Epithelial cell of proximal tubule (primary cell): ENCODE measurements around the gene HES4. TPM values are rescaled to one million over a fixed set of nuclear protein-coding genes. Genes with fewer than 3 reads are reported as not detected.

Experiments
- DNase-seq: peaks from one replicate; pipeline ENCODE4 v3.0.0-alpha.2; 2011; ENCODE audit warnings: low read depth
- H3K4me3 ChIP-seq: 2 replicates; pipeline ENCODE4 v1.5.1; 2011; ENCODE audit warnings: low read depth, mild to moderate bottlenecking, low read length
- CTCF ChIP-seq: conservative IDR thresholded peaks from 2 replicates; pipeline ENCODE4 v1.5.1; 2012; ENCODE audit warnings: low read depth, mild to moderate bottlenecking, low read length
- total RNA-seq: library from RNA; depleted of rRNA; stranded (reverse); fragments of >200 nt; gene quantifications from 2 replicates; pipeline ENCODE4 v1.2.3, GENCODE V29; 2015

The HES4 gene
- total RNA-seq, 1 donor from 2014 or later = 193 TPM

DNA sequence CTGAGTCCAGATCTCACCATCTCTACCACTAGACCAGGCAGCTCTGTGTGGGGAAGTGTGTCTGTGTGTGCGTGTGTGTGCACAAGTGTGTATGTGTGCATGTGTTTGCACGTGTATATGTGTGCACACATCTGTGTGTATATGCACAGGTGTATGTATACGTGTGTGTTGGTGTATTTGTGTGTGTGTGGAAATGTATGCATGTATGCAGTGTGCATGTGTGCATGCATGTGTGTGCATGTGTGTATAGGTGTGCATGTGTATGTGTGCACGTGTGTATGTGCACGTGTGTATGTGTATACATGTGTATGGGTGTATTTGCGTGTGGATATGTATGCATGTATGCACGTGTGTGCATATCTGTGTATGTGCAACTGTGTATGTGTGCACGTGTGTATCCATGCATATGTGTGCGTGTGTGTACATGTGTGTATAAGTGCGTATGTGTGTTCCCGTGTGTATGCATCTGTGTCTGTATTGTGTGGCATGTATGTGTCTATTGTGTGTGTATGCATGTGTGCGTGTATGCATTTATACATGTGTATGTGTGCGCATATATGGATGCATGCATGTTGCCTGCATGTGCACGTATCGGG, 30.5 kb downstream of the HES4 start:
- no peak overlapping the region for H3K4me3 ChIP-seq
- DNase-seq = no peak
- no peak for TF ChIP-seq CTCF

DNA sequence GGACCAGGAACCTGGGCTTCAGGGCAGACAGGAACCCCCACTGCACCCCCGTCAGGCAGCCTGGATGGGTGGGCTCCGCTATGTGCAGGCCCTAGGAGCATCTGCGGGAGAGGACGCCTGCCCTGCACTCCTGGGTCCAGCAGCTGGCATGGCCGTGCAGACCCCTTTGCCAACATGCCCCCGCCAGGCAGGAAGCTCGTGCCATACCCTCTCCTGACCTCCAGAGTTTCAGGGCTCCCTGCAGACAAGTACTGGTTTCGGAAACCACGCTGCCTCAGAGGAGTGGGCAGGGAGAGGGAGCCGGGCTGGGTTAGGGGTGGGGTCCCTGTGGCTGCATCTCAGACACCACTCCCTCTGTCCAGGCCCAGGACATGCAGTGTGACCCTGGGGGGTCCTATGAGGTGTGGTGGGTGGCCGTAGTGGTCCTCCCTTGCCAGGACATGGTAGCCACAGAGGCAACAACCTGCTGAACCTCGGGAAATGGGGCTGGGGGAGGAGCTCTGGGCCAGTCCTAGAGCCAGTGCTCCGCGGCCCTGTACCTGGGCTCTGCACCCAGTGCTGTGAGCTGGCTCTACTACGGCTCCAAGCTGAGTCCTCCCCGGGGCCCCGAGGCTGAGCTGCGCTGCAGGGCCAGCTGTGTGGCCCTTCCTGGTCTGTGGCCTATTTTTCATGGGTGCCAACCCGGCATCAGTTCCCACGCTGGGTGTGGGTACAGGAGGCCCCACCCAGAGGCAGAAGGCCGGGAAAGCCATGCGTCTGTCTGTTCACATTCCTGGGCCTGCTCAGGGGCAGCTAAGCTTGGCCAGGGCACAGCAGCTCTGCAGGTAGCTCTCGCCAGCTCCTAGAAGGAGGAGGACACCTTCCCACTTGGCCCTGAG, 32.2 kb downstream of the HES4 start:
- DNase-seq = no peak

DNA sequence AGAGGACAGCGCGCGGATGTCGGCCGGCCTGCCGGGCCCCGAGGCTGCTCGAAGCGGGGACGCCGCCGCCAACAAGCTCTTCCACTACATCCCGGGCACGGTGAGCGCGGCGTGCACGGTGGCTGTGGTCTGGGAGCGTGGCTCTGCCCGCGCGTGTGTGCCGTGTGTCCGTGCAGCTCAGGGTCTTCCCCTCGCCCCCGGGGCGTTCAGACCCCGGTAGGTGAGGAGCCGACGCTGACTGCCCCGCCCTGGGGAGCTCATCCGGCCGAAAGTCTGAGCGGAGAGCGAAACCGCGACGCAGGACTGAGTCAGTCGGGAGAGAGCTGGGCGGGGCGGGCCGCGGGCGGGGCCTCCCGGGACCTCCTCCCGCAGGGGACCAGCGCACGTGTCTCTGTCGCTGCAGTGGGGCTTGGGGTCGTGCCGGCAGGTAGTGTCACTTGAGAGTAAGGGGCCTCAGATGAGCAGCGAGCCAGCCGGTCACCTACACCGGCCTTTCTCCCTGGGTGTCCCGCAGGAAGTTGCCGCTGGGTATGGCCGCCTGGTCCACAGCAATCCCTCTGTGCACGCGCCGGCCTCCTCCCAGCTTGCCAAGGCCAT, 33.1 kb downstream of the HES4 start:
- DNase-seq = no peak
- TF ChIP-seq CTCF = no peak
- peak overlapping the region; percentile 58 for H3K4me3 ChIP-seq

More for the DNA sequence above, 32.2 kb downstream of the HES4 start:
- no peak for TF ChIP-seq CTCF
- no peak overlapping the region for H3K4me3 ChIP-seq

- DNase-seq = no peak
- TF ChIP-seq CTCF = no peak
- peak within 1 kb of the TSS; percentile 58 for H3K4me3 ChIP-seq
Measured at GRCh38 chr1:966135-966703, 33.7 kb downstream of the HES4 start, which contains the start of gene PLEKHN1. PLEKHN1 (plus strand) TSS chr1:966482; CDS start chr1:966532, 50 bp downstream.

DNA sequence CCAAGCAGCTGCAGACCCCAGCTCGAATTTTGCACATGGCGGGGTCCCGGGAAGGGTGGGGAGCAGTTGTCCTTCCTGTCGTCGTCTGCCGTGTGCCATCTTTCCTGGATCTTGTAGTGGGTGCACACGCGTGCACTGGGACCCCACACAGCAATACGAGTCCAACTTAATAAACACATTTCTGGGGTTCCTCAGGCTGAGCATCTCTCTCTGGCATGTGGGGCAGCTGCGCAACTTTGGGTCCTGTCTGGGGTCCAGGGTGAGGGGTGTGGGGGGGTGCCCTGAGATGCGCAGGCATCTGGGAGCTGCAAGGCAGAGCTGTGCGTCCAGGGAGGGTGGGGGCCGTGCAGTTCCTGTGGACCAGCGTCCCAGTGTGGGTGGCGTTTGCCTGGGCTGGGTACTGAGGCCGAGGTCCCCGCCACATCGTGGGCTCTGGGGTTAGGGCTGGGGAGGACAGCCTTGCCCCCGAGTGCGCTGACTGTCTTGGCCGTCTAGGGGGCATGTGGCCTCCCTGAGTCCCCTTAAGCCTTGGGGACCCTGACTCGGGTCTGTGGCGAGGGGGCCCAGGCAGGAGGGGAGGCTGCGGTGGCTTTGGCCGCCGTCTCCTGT, 34.3 kb downstream of the HES4 start:
- DNase-seq = no peak
- H3K4me3 ChIP-seq = peak overlapping the region; percentile 58
- no peak for TF ChIP-seq CTCF

- no peak for TF ChIP-seq CTCF
- DNase-seq = no peak
- no peak overlapping the region for H3K4me3 ChIP-seq
Measured at GRCh38 chr1:964691-965525, 35.0 kb downstream of the HES4 start.
